Raji (cell line): ENCODE measurements around the gene MMP2.

Experiments used
- POLR2A ChIP-seq: IDR thresholded peaks from 2 replicates; pipeline ENCODE4 v1.6.1; 2011; ENCODE audit warnings: low read depth, low read length, control low read depth; ENCODE audit not compliant: insufficient read depth

MMP2 gene

DNA sequence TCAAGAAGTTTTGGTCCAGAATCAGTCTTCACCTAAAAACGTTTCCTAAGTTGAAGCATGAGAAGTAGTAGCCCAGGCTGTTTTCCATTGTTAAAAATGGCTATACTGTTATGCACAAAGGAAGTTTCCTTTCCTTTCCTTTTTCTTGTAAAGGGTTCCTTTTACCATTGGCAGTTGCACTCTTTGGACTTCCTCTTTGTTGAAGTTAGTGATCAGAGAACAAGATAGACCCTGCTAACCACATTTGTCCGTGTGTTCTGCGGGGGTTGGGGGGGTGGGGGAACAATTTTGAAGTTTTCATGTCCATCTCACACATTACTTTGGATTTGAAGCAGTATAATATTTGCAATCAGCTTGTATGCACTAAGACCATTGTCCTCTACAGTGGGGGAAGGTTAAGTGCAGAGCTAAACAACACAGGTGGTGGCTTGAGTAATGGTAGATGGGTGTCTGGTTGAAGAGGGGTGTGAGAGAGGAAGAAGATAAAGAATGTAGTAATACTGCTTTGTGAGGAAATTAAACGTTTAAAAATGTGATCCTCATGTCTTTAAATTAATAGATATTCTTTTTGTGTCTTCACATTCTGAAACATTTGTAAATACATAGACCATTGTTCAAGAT, 31.3 kb downstream of the MMP2 start:
- TF ChIP-seq POLR2A, result no peak

DNA sequence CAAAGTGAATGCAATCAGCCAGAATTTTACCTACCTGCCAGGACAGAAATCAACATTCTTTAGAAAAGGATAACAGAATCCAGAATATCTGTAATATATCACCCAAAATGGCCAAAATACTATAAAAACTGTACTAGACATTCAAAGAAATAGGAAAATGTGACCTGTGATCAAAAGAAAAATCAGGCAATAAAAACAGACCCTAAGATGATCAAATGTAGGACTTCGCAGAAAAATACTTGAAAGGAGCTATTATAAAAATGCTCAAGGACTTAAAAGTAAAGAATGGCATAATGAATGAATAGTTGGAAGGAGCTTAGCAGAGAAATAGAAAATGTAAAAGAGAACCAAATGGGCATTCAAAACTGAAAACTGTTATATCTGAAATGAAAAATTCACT, 33.9 kb downstream of the MMP2 start:
- no peak for TF ChIP-seq POLR2A

DNA sequence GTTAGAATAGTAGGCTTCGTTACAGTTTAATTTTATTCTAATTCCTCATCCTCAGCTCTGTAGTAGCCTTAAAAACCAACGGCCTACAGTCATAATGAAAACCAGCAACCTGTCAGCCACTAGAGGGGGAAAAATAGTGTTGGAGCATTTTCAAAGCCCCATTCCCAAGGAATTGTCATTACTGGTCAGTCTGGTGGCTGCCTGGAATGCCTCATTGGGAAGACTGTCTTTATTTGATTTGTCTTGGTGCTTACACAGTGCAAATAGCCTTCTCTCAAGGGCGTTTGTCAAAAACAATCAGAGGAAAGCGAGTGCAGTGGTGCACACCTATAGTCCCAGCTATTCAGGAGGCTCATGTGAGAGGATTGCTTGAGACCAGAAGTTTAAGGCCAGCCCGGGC, 34.6 kb downstream of the MMP2 start:
- TF ChIP-seq POLR2A, result no peak

DNA sequence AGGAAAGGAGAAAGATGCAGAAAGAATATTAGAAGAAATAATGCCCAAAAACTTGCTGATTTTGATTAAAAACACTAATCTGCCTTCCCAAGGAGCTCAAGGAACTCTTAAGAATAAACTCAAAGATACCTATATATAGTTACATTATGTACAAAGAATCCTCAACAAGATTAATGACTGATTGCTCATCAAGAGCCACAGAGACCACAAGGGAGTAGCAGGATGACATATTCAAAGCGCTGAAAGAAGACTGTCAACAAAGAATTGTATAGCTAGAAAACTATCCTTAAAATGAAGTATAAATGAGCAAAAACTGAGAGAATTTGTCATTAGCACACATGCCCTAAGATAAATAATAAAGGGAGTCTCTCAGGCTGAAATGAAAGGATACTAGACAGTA, 36.1 kb downstream of the MMP2 start:
- no peak for TF ChIP-seq POLR2A

DNA sequence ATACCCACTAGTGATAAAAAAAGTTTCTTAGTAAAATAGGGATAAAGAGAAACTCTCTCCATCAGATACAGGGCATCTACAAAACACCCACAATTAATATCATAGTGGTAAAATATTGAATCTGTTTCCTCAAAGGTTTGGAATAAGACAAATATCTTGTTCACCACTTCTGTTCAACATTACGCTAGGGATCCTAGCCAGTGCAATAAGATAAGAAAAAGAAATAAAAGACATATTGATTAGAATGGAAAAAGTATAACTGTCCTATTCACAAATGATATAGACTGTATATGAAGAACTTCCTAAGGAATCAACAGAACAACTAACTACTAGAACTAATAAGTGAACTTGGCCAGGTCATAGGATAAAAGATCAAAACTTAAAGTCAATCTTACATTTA, 42.8 kb downstream of the MMP2 start:
- TF ChIP-seq POLR2A, result no peak

DNA sequence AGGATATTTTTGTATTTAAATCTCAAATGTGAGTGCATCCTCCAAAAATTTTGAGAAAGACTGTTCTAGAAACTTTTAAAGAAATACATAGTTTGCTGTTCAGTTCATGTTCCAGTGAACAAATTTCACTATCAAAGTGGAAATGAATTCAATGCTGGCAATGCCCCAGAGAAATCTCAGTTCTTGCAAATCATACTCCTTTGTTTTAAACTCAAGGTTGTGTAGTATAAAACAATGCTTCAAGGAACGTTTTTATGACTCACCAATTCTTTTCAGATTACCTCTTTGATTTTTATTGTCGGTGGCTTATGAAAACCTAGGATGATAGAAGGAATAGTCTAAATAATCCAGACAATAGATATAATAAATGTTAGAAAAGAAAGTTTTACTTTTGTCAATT, 47.4 kb downstream of the MMP2 start:
- no peak for TF ChIP-seq POLR2A

DNA sequence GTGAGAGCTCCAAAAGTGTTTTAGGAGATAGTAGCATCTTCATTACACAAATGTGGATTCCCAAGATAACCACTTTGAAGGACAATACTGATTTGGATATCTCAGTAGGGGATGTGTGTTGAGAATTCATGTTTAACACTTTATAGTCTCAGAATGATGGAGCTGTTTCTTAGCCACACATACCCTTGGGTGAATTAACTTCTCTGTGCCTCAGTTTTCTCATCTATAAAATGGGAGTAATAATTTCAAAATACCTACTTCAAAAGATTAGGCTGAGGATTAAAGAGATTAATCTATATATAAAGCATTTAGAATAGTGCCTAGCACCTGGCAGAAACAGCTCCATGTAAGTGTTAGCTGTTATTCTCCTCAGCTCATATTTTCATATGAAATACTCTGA, 48.9 kb downstream of the MMP2 start:
- no peak for TF ChIP-seq POLR2A

DNA sequence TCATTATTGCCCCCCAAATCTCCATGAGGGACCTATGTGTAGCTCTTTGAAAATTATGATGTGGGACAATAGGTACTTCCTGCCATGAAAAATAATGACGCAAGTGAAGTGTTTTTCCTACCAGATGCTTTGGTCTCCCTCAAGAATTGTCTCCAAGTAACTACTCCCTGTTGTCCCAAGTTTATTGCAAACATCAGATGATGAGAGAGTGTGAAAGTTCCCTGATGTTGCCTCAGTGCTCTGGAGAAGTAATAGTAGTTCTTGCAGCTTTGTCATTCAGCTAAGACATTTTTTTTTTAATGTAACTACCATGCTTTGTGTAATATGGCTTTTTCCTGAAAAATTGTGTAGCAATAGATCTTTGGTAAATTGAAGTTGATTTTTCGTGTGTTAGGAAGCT, 50.0 kb downstream of the MMP2 start:
- no peak for TF ChIP-seq POLR2A

DNA sequence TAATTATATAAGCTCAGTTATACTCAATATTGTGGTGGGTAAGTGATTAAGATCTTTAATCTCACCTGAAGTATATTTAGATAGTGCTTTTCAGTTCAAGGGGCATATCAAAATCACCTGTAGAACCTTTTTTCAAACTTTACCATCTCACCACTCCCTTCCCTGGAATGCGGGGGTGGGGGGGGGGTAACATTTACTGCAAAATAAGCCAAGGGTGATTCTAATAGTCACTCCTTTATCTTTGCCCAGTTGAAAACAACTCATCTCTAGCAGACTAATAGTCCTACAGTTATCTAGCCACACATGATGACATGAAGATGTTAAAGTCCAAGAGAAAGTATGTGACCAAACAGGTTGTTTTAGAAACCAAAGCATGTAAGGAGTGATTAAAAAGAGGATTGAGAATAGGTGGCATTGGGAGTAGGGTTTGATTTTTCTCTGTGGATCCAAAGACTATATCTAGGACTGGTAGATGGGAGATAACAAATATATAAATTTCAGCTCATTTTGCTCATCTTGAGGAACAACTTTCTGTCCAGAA, 51.4 kb downstream of the MMP2 start:
- TF ChIP-seq POLR2A, result no peak

DNA sequence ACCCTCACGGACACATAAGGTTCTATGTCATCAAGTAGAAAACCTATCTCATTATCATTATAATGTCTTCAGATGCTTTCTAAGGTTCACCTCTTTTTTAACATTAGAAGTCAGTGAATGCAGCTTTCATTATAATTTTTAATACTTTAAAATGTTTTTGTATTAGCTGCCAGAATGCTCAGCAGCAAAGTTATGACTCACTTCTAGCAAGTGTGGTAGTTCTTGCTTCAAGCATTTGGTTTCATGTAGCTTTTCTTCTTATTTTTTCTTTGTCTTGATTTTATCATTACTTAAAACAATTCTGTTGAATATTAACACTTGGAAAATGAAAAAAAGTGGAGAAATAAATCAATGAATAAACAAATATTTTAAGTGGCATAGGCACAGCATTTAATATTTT, 53.2 kb downstream of the MMP2 start:
- no peak for TF ChIP-seq POLR2A

DNA sequence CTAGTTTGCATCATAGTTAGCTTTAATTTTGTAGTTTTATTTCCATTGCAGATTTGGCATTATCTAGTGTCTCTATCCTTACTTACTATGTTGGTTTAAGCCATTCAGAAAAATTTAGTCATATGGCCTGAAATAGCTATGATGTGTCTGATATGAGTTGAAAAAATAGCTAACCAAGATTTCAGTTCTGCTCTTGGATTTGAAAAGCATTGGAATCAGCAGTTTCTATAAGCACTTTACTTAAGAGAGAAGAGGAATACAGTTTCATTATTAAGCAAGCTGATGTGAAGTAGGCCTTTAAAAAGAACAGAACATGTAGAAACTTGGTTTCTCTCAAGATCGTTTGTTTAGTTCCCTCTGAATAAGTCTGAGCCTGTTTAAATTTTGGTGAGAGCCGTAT, 55.8 kb downstream of the MMP2 start:
- TF ChIP-seq POLR2A, result no peak

DNA sequence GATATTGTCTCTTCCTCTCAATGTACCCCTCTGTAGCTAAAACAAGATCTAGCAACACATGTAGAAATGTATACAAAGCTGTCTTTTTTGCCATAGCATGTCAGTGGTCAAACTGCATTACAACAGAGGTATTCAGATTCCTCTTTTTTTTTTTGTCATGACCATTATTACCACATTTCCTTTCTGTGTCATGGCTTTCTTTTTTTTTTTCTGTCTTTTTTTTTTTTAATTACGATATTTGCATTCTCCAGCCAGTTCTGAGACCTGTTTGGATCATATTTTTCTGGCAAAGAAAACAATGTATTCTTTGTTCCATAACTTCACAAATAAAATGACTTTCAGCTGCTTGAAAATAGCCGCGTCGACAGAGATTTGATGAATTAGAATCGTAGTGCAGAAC, 60.1 kb downstream of the MMP2 start:
- TF ChIP-seq POLR2A, result no peak

DNA sequence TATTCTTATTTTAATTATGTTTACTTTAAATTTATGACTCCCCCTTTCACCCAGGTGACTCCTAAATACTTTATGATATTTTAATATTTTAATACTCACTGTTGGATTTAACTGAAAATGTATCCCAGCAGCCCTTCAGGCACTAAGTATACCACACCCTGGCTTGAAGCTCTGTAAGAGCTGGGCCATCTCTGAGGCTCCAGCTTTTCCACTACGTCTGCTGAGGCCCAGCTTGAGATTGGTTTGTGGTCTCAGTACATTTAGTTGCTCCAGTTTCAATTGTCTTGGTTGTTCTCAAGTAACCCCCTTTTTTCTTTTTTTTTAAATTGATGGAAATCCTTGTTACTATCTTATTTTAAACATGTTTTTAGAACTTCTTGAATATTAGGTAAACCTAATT, 60.5 kb downstream of the MMP2 start:
- no peak for TF ChIP-seq POLR2A

DNA sequence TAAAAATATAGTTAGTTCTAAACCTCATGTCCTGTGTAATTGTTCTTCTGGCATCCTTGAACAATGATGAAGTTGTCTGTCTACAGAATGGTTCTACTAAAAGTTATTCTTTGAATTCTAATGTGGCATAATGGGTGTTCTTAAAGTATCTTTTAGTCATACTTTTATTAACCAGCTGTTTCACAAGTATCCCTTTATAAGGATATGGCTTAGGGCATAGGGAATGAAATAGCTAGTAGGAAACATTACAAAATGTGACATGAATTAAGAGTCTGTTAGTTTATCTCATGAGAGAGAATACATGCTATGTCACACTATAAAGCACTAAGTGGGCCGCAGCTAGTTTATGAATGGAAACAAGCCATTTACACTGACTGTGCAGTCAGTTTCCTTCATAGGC, 61.2 kb downstream of the MMP2 start:
- no peak for TF ChIP-seq POLR2A

DNA sequence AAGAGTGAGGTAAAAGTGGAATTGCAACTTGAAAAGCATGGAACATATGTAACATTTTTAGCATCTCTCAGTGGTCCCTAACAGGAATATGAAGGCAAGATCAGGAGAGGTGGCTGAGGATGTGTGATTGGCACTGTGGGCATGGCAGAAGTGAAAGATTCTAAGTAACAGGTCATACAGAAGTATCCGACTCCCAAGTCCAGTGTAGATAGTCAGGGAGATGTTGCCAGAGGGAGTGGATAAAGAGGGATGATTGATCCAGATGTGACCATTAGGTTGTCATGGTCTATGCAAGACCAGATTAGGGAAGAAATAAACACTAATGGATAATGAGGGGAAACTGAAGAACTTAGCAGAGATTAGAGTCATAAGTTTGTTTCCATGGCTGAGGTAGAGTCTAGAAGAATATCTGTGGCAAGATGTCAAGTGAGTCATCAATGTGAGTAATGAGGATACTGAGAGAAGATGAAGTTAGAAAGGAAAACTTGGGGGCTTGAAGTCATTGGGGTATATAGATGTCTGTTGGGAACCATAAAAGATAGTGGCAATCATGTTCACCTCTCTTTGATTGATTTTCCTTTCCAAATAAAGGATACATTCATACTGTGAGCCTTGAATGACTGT, 63.6 kb downstream of the MMP2 start:
- TF ChIP-seq POLR2A, result no peak

DNA sequence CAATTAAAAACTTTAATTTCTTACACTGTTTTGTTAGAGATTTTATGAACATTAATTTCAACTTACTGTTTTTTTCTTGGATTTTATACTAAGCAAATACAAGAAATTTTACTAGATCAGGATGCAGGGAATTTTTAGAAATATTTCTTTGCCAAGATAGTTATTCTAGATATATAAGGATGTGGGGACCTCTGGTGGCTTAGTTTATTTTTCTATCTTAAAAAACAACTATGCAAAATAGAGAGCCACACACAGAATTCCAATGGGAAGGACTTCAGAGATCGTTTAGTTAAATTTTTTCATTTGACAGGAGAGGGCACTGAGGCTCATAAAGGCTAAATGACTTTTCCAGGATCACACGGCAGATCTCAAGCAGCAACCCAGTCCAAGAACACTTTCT, 64.5 kb downstream of the MMP2 start:
- no peak for TF ChIP-seq POLR2A

DNA sequence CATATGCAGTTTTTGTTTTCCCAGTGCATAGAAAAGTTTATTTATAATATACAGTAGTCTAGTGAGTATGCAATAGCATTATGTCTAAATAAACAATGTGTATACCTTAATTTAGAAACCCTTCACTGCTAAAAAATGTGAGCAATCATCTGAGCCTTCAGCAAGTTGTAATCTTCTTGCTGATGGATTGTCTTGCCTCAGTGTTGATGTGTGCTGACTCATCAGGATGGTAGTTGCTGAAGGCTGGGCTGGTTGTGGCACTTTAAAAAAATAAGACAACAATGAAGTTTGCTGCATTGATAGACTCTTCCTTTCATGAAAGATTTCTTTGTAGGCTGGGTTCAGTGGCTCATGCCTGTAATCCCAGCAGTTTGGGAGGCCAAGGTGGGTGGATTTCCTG, 73.6 kb downstream of the MMP2 start:
- TF ChIP-seq POLR2A, result no peak
